Mucosa of descending colon (tissue), 3 donors: ENCODE data around the gene GFOD1. TPM values are rescaled to one million over a fixed set of nuclear protein-coding genes. Genes with fewer than 3 reads are reported as not detected.

Experiments
- ATAC-seq: fragments of 200-7000 bp; cut with Tn5 transposase; one replicate; pipeline ENCODE4 v1.9.1; 2020; ENCODE audit warnings: mild to moderate bottlenecking, moderate library complexity
- DNase-seq, 3 donors: peaks; one replicate each; pipeline ENCODE4 v3.0.0-alpha.2; 2020
- H3K36me3 ChIP-seq: fragments of 200-600 bp; one replicate; pipeline ENCODE4 v1.8.0; 2021; ENCODE audit warnings: low read depth, mild to moderate bottlenecking
- H3K4me1 ChIP-seq: fragments of 200-600 bp; one replicate; pipeline ENCODE4 v1.8.0; 2021; ENCODE audit warnings: low read depth, mild to moderate bottlenecking
- H3K4me3 ChIP-seq: fragments of 200-600 bp; one replicate; pipeline ENCODE4 v1.8.0; 2021; ENCODE audit warnings: mild to moderate bottlenecking
- H3K9me3 ChIP-seq: fragments of 200-600 bp; one replicate; pipeline ENCODE4 v1.8.0; 2021; ENCODE audit warnings: mild to moderate bottlenecking
- CTCF ChIP-seq: fragments of 200-600 bp; IDR thresholded peaks from one replicate; pipeline ENCODE4 v1.8.0; 2022; ENCODE audit warnings: antibody characterized with exemption, mild to moderate bottlenecking
- intact Hi-C, 2 donors: fragments of 100-400 bp; cut with DNase I in 1 of 2; cut with micrococcal nuclease in 1 of 2; formaldehyde crosslinking; loops; one replicate each; pipeline versions ENCODE4 v1.11.0 to v1.11.1; 2022; cut with DNase I, micrococcal nuclease
- total RNA-seq, 3 donors: library from RNA; stranded (reverse); fragmentation: NEBNext Ultra II Directional in 2 of 3; extraction: Animal tissue kit (Norgen Biotek cat#: 25700) in 2 of 3; gene quantifications; one replicate each; pipeline versions ENCODE4 v1.2.1 to v1.2.4, GENCODE V29; 2021 to 2023
- donor health status: DM: no; HTN: no; CAD: no; lungs with moderate emphysema.
- donor health status: DM: no; HTN: no; CAD: no.
- donor health status: DM: no; HTN: yes; CAD: no.

GFOD1 gene
- total RNA-seq, 3 donors from 2014 or later, result 10.4 to 22.4 (median 13.2) TPM

- no peak for ATAC-seq
- intact Hi-C loops, result no loop called here
- Histone ChIP-seq H3K9me3 (no peaks in the 10 kb centered on the region), H3K4me1 (peaks cover 3% of the 10 kb centered on the region), H3K4me3 (no peak overlapping the region), H3K36me3 (no peaks in the 10 kb centered on the region)
- TF ChIP-seq CTCF, result no peak
- DNase-seq, result no peak
Observed at GRCh38 chr6:13421425-13422059, 65.9 kb downstream of the GFOD1 start.

GRCh38 chr6:13420269-13420668 lies 67.1 kb downstream of the GFOD1 start:
- intact Hi-C loops, result no loop called here
- H3K4me3 ChIP-seq, result no peak overlapping the region
- DNase-seq (no peak), ATAC-seq (no peak)
- no peaks in the 10 kb centered on the region for H3K36me3 ChIP-seq
- no peaks in the 10 kb centered on the region for H3K9me3 ChIP-seq
- no peak for TF ChIP-seq CTCF
- H3K4me1 ChIP-seq, result peaks cover 3% of the 10 kb centered on the region

GRCh38 chr6:13419422-13420195 lies 67.8 kb downstream of the GFOD1 start:
- no peak overlapping the region for H3K4me3 ChIP-seq
- H3K9me3 ChIP-seq, result no peaks in the 10 kb centered on the region
- peaks cover 3% of the 10 kb centered on the region for H3K4me1 ChIP-seq
- intact Hi-C loops, result no loop called here
- ATAC-seq (no peak), DNase-seq (no peak)
- no peaks in the 10 kb centered on the region for H3K36me3 ChIP-seq
- TF ChIP-seq CTCF, result no peak

- Histone ChIP-seq H3K4me1 (peaks cover 3% of the 10 kb centered on the region), H3K36me3 (no peaks in the 10 kb centered on the region), H3K9me3 (no peaks in the 10 kb centered on the region), H3K4me3 (no peak overlapping the region)
- no peak for TF ChIP-seq CTCF
- DNase-seq, result no peak
- intact Hi-C loops, result no loop called here
- no peak for ATAC-seq
Observed at GRCh38 chr6:13418844-13419243, 68.6 kb downstream of the GFOD1 start.

GRCh38 chr6:13417954-13418353 lies 69.4 kb downstream of the GFOD1 start:
- no peak for DNase-seq
- ATAC-seq, result no peak
- no peaks in the 10 kb centered on the region for H3K36me3 ChIP-seq

More at GRCh38 chr6:13417954-13418353, 69.4 kb downstream of the GFOD1 start:
- H3K4me3 ChIP-seq, result no peak overlapping the region
- TF ChIP-seq CTCF, result no peak
- intact Hi-C loops, result no loop called here
- H3K9me3 ChIP-seq, result no peaks in the 10 kb centered on the region
- H3K4me1 ChIP-seq, result peaks cover 5% of the 10 kb centered on the region
